Liver (tissue), 9 donors: ENCODE measurements around the gene MCM7. TPM values are rescaled to one million over a fixed set of nuclear protein-coding genes. Genes with fewer than 3 reads are reported as not detected.
A peak's percentile ranks its signal among the peaks of the same experiment; 100 is the strongest.

Source experiments
- DNase-seq: peaks from one replicate; pipeline ENCODE4 v3.0.0-alpha.2; 2017; ENCODE audit warnings: low spot score
- H3K27ac ChIP-seq, 2 donors: one replicate each; pipeline ENCODE4 v1.7.0; 2013; ENCODE audit warnings: inconsistent platforms in 2 of 2, low read length in 2 of 2, control low read depth in 1 of 2, low read depth in 1 of 2, mild to moderate bottlenecking in 1 of 2
- H3K27me3 ChIP-seq, 4 donors: one replicate each; pipeline versions ENCODE4 v1.6.1 to v1.7.0; 2013; ENCODE audit warnings: low read length in 3 of 4, inconsistent platforms in 1 of 4, mild to moderate bottlenecking in 1 of 4, moderate library complexity in 1 of 4; ENCODE audit not compliant: control insufficient read depth in 4 of 4, insufficient read depth in 4 of 4
- H3K36me3 ChIP-seq, 4 donors: one replicate each; pipeline versions ENCODE4 v1.6.1 to v1.7.0; 2013; ENCODE audit warnings: low read length in 3 of 4, mild to moderate bottlenecking in 3 of 4, low read depth in 1 of 4, moderate library complexity in 1 of 4; ENCODE audit not compliant: control insufficient read depth in 4 of 4, insufficient read depth in 3 of 4
- H3K4me1 ChIP-seq, 4 donors: one replicate each; pipeline versions ENCODE4 v1.6.1 to v1.7.0; 2013; ENCODE audit warnings: low read length in 3 of 4, mild to moderate bottlenecking in 3 of 4, moderate library complexity in 1 of 4; ENCODE audit not compliant: control insufficient read depth in 4 of 4, insufficient read depth in 4 of 4
- H3K4me3 ChIP-seq, 3 donors: one replicate each; pipeline versions ENCODE4 v1.6.1 to v1.7.0; 2013; ENCODE audit warnings: low read length in 3 of 3, control low read depth in 1 of 3, low read depth in 1 of 3, mild to moderate bottlenecking in 1 of 3
- H3K9ac ChIP-seq, 2 donors: one replicate each; pipeline ENCODE4 v1.7.0; 2013; ENCODE audit warnings: low read length in 2 of 2, mild to moderate bottlenecking in 2 of 2, moderate library complexity in 2 of 2, control low read depth in 1 of 2, low read depth in 1 of 2
- H3K9me3 ChIP-seq, 4 donors: one replicate each; pipeline versions ENCODE4 v1.6.1 to v1.7.0; 2013; ENCODE audit warnings: low read length in 3 of 4; ENCODE audit not compliant: control insufficient read depth in 4 of 4
- FOXA1 ChIP-seq: IDR thresholded peaks from 2 replicates; pipeline ENCODE4 v1.6.1; 2016; ENCODE audit warnings: antibody characterized with exemption
- FOXA2 ChIP-seq: IDR thresholded peaks from 2 replicates; pipeline ENCODE4 v1.6.1; 2016; ENCODE audit warnings: antibody characterized with exemption
- GABPA ChIP-seq, 2 donors: IDR thresholded peaks in 1 of 2; conservative IDR thresholded peaks in 1 of 2; 2 replicates each; pipeline ENCODE4 v1.6.1; 2016; ENCODE audit warnings: antibody characterized with exemption in 2 of 2, mild to moderate bottlenecking in 1 of 2, moderate library complexity in 1 of 2
- HNF4G ChIP-seq: IDR thresholded peaks from 2 replicates; pipeline ENCODE4 v1.6.1; 2016; ENCODE audit warnings: antibody characterized with exemption
- JUND ChIP-seq, 2 donors: IDR thresholded peaks; 2 replicates each; pipeline ENCODE4 v1.6.1; 2016; ENCODE audit warnings: antibody characterized with exemption in 2 of 2
- MAX ChIP-seq: IDR thresholded peaks from 2 replicates; pipeline ENCODE4 v1.6.1; 2016; ENCODE audit warnings: antibody characterized with exemption
- NR2F2 ChIP-seq: IDR thresholded peaks from 2 replicates; pipeline ENCODE4 v1.6.1; 2016; ENCODE audit warnings: antibody characterized with exemption
- RAD21 ChIP-seq, 2 donors: IDR thresholded peaks; 2 replicates each; pipeline ENCODE4 v1.6.1; 2016; ENCODE audit warnings: antibody characterized with exemption in 2 of 2, mild to moderate bottlenecking in 2 of 2
- REST ChIP-seq: IDR thresholded peaks from 2 replicates; pipeline ENCODE4 v1.6.1; 2016; ENCODE audit warnings: antibody characterized with exemption, mild to moderate bottlenecking
- RXRA ChIP-seq, 2 donors: IDR thresholded peaks; 2 replicates each; pipeline ENCODE4 v1.6.1; 2017 to 2018; ENCODE audit warnings: antibody characterized with exemption in 2 of 2, mild to moderate bottlenecking in 1 of 2
- TAF1 ChIP-seq: conservative IDR thresholded peaks from 2 replicates; pipeline ENCODE4 v1.6.1; 2016; ENCODE audit warnings: antibody characterized with exemption, mild to moderate bottlenecking
- YY1 ChIP-seq: IDR thresholded peaks from 2 replicates; pipeline ENCODE4 v1.6.1; 2016; ENCODE audit warnings: antibody characterized with exemption, mild to moderate bottlenecking
- ZBTB33 ChIP-seq: IDR thresholded peaks from 2 replicates; pipeline ENCODE4 v1.6.1; 2016; ENCODE audit warnings: antibody characterized with exemption
- WGBS: extraction: QIAGEN DNeasy Blood & Tissue Kit; methylation state at CpG from one replicate; pipeline ENCODE4 v1.1.7; 2013; 5-methylcytosine and 5-hydroxymethylcytosine counted together
- polyA plus RNA-seq, 2 donors: library from polyadenylated mRNA; stranded (reverse) in 1 of 2; unstranded in 1 of 2; fragments of 200-250 nt in 1 of 2; fragments of >200 nt in 1 of 2; fragmentation: Nextera tagmentation in 1 of 2; extraction: Ambion mirVana in 1 of 2; gene quantifications; one replicate each; pipeline versions ENCODE4 v1.2.1 to v1.2.3, GENCODE V29; 2013 to 2015
- total RNA-seq, 2 donors: library from RNA; depleted of rRNA; stranded (reverse); fragments of >200 nt; gene quantifications; one replicate each; pipeline ENCODE4 v1.2.3, GENCODE V29; 2014
- TF ChIP-seq, protein P1 (sequence below): IDR thresholded peaks from 2 replicates; pipeline ENCODE4 v1.6.1; 2016; ENCODE audit warnings: antibody characterized with exemption
- TF ChIP-seq, protein P2 (sequence below): fragments of 150-350 bp; IDR thresholded peaks from 2 replicates; pipeline ENCODE4 v1.5.1; 2017; ENCODE audit warnings: improper control_type of control experiment, low read depth, low read length; ENCODE audit not compliant: missing input control
- donor health status: healthy.
- donor health status: healthy.
- donor health status: healthy.
- donor health status: healthy.
- donor health status: healthy.

Gene MCM7
- total and polyA plus RNA-seq, 4 donors: 12.6 to 143 (median 17.6) TPM

DNA sequence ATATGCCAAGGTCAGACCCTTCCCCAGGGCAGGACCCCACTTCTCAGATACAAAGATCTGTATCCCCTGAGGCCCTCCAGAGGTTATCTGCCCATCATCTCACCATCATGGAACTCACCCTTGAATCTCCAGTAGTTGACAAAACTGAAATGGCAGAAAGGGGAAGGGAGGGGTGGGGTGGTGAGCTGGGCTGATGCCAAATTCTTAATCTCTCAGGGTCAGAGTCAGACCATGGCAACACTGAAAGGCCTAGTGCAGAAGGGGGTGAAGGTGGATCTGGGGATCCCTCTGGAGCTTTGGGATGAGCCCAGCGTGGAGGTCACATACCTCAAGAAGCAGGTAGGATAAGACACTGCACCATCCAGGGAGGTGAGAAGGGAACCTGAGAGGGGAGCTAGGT, 21.4 kb upstream of the MCM7 start:
- H3K9ac ChIP-seq: no peak overlapping the region
- no peaks in the 10 kb centered on the region for H3K9me3 ChIP-seq
- H3K36me3 ChIP-seq: no peaks in the 10 kb centered on the region
- H3K4me3 ChIP-seq: no peak overlapping the region
- H3K27me3 ChIP-seq: no peaks in the 10 kb centered on the region
- peaks cover 6 to 39% (median 27%) of the 10 kb centered on the region in 4 donors for H3K4me1 ChIP-seq
- 100% methylated on average over 1 of the region's 1 CpG for WGBS
- DNase-seq: peak; percentile 76
- TF ChIP-seq FOXA1 (no peak), RAD21 (IDR thresholded peaks at IDR 0.05) (no peak), REST (no peak), TAF1 (no peak), FOXA2 (no peak), HNF4G (no peak), RXRA (IDR thresholded peaks at IDR 0.05) (no peak), JUND (IDR thresholded peaks at IDR 0.05) (no peak), YY1 (no peak), MAX (no peak), NR2F2 (no peak)
- TF ChIP-seq, protein P1, sequence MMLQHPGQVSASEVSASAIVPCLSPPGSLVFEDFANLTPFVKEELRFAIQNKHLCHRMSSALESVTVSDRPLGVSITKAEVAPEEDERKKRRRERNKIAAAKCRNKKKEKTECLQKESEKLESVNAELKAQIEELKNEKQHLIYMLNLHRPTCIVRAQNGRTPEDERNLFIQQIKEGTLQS: no peak
- no peak overlapping the region for H3K27ac ChIP-seq

DNA sequence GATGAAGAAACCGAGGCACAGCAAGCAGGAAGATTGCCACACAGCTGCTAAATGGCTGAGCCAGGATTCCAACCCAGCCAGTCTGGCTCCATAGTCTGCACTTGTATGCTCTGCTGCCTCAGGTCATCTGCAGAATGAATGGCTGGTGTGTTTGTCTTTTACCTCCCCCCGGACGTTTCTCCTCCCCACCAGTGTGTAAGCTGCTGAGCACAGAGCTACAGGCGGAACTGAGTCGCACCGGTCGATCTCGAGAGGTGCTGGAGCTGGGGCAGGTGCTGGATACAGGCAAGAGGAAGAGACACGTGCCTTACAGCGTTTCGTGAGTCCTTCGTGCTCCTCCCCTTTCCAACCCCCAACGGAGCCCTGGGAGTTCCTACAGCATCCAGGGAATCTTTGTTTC, 20.9 kb upstream of the MCM7 start:
- H3K9me3 ChIP-seq: no peaks in the 10 kb centered on the region
- no peaks in the 10 kb centered on the region for H3K36me3 ChIP-seq
- TF ChIP-seq TAF1: no peak
- no peak for TF ChIP-seq HNF4G
- no peak for TF ChIP-seq GABPA (IDR thresholded peaks at IDR 0.05 in 1 of 2, conservative IDR thresholded peaks at IDR 0.05 in 1 of 2)
- TF ChIP-seq, protein P2, sequence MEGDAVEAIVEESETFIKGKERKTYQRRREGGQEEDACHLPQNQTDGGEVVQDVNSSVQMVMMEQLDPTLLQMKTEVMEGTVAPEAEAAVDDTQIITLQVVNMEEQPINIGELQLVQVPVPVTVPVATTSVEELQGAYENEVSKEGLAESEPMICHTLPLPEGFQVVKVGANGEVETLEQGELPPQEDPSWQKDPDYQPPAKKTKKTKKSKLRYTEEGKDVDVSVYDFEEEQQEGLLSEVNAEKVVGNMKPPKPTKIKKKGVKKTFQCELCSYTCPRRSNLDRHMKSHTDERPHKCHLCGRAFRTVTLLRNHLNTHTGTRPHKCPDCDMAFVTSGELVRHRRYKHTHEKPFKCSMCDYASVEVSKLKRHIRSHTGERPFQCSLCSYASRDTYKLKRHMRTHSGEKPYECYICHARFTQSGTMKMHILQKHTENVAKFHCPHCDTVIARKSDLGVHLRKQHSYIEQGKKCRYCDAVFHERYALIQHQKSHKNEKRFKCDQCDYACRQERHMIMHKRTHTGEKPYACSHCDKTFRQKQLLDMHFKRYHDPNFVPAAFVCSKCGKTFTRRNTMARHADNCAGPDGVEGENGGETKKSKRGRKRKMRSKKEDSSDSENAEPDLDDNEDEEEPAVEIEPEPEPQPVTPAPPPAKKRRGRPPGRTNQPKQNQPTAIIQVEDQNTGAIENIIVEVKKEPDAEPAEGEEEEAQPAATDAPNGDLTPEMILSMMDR: no peak
- TF ChIP-seq RXRA (IDR thresholded peaks at IDR 0.05): no peak
- no peak for TF ChIP-seq NR2F2
- no peak for TF ChIP-seq REST
- TF ChIP-seq ZBTB33: no peak
- no peak for TF ChIP-seq YY1
- H3K9ac ChIP-seq: no peak overlapping the region
- H3K4me1 ChIP-seq: peaks cover 6 to 37% (median 25%) of the 10 kb centered on the region in 4 donors
- no peak overlapping the region for H3K4me3 ChIP-seq
- WGBS: 57% methylated on average over 13 of the region's 13 CpGs
- H3K27me3 ChIP-seq: no peaks in the 10 kb centered on the region
- no peak for DNase-seq
- H3K27ac ChIP-seq: no peak overlapping the region
